ENCODE measurements around the gene ALDH1L1. TPM values are rescaled to one million over a fixed set of nuclear protein-coding genes. Genes with fewer than 3 reads are reported as not detected.

ALDH1L1 gene
- total and polyA plus RNA-seq, 2 of the 4 experiments (the other 2 are of a cell fraction), result not detected

- Histone ChIP-seq H2BK120ac (ENCODE audit: low read depth, low read length) (no peak overlapping the region), H3K4ac (ENCODE audit: low read depth, low read length) (no peak overlapping the region), H3K23ac (ENCODE audit: low read depth, low read length) (no peak overlapping the region), H4K8ac (ENCODE audit: low read depth in 2 of 2, low read length in 2 of 2) (no peak overlapping the region), H3K18ac (ENCODE audit: low read depth, low read length) (no peak overlapping the region), H3K79me1 (ENCODE audit: low read depth in 1 of 2, low read length in 2 of 2) (no peaks in the 10 kb centered on the region), H3K4me2 (ENCODE audit: low read depth, low read length) (no peak overlapping the region), H4K5ac (ENCODE audit: low read depth, low read length) (no peak overlapping the region), H2AFZ (replicated peaks; ENCODE audit: low read length, poor library complexity) (no peak overlapping the region), H3K9me3 (ENCODE audit: control insufficient read depth, insufficient read depth, low read length) (peaks cover 3% of the 10 kb centered on the region; the same call in 1 of the 2 replicates), H2BK5ac (ENCODE audit: low read depth, low read length, poor library complexity, severe bottlenecking) (no peak overlapping the region), H3K14ac (replicated peaks; ENCODE audit: low read depth, low read length) (no peak overlapping the region), H3K9me1 (ENCODE audit: insufficient read depth, low read length) (no peaks in the 10 kb centered on the region), H3K27me3 (ENCODE audit: control insufficient read depth, insufficient read depth, low read length) (peaks cover 10% of the 10 kb centered on the region), H3K4me1 (ENCODE audit: control insufficient read depth, insufficient read depth, low read length) (no peaks in the 10 kb centered on the region), H3K9ac (ENCODE audit: low read depth, low read length) (no peak overlapping the region), H3K56ac (ENCODE audit: extremely low read depth, insufficient read depth, low read length) (no peak overlapping the region), H4K20me1 (ENCODE audit: insufficient read depth, low read length) (no peaks in the 10 kb centered on the region), H3K36me3 (ENCODE audit: control insufficient read depth, insufficient read depth, low read length) (no peaks in the 10 kb centered on the region), H2AK5ac (ENCODE audit: low read depth, low read length) (no peak overlapping the region), H2AK9ac (replicated peaks; ENCODE audit: low read depth, low read length, poor library complexity) (no peak overlapping the region), H2BK15ac (ENCODE audit: low read depth, low read length) (no peak overlapping the region), H2BK20ac (ENCODE audit: low read depth, low read length) (no peak overlapping the region), H3K27ac (ENCODE audit: insufficient read depth, low read length) (no peak overlapping the region), H4K91ac (ENCODE audit: insufficient read depth, low read depth, low read length) (no peak overlapping the region), H3K4me3 (ENCODE audit: insufficient read depth, low read depth, low read length) (no peak overlapping the region)
- POLR2A ChIA-PET (ENCODE audit: unreplicated experiment), result no interaction called here
- dilution Hi-C loops (cut with HindIII; ENCODE audit: low sequenced_read_pairs, unreplicated experiment) (no loop called here), intact Hi-C loops (cut with micrococcal nuclease) (no loop called here), in situ Hi-C loops (cut with MboI; ENCODE audit: low sequenced_read_pairs) (no loop called here)
- ATAC-seq (ENCODE audit: low read depth) (no peak), DNase-seq (no peak)
- BruUV-seq (replicated peaks), result no TSS peak
- 63% methylated on average over 2 of the region's 4 CpGs; no CpG with 5 or more reads in 1 of the 2 experiments for WGBS, 2 experiments (ENCODE audit: extremely low coverage in 2 of 2, insufficient read length in 1 of 2)
- CTCF ChIA-PET, result interaction anchor here (0.5 to 1.7 kb wide), 6 partner anchors 9 to 195 kb away, joined by 3 to 11 read pairs (median 4); no protein-coding TSS in a partner anchor
- no peak for TF ChIP-seq RFX5 (IDR thresholded peaks at IDR 0.05; ENCODE audit: low read depth, low read length)
- TF ChIP-seq MAZ (IDR thresholded peaks at IDR 0.05; ENCODE audit: borderline replicate concordance, low read depth, low read length), result no peak
- TF ChIP-seq, protein P1, sequence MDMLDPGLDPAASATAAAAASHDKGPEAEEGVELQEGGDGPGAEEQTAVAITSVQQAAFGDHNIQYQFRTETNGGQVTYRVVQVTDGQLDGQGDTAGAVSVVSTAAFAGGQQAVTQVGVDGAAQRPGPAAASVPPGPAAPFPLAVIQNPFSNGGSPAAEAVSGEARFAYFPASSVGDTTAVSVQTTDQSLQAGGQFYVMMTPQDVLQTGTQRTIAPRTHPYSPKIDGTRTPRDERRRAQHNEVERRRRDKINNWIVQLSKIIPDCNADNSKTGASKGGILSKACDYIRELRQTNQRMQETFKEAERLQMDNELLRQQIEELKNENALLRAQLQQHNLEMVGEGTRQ (IDR thresholded peaks at IDR 0.05; ENCODE audit: low read depth, low read length), result no peak
- TF ChIP-seq CEBPB (IDR thresholded peaks at IDR 0.05; ENCODE audit: low read depth, low read length), result no peak
- TF ChIP-seq, protein P2, sequence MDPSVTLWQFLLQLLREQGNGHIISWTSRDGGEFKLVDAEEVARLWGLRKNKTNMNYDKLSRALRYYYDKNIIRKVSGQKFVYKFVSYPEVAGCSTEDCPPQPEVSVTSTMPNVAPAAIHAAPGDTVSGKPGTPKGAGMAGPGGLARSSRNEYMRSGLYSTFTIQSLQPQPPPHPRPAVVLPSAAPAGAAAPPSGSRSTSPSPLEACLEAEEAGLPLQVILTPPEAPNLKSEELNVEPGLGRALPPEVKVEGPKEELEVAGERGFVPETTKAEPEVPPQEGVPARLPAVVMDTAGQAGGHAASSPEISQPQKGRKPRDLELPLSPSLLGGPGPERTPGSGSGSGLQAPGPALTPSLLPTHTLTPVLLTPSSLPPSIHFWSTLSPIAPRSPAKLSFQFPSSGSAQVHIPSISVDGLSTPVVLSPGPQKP (IDR thresholded peaks at IDR 0.05; ENCODE audit: borderline replicate concordance, low read depth, low read length), result no peak
- no peak for TF ChIP-seq NFE2L2 (IDR thresholded peaks at IDR 0.05; ENCODE audit: low read depth, low read length)
- TF ChIP-seq FOS (IDR thresholded peaks at IDR 0.05; ENCODE audit: low read depth, low read length), result no peak
- TF ChIP-seq RAD21 (IDR thresholded peaks at IDR 0.05; ENCODE audit: low read length), result no peak
- no peak for TF ChIP-seq MXI1 (IDR thresholded peaks at IDR 0.05; ENCODE audit: borderline replicate concordance, low read depth, low read length)
- no peak for TF ChIP-seq CHD1 (IDR thresholded peaks at IDR 0.05; ENCODE audit: low read depth, low read length)
- no peak for TF ChIP-seq CTCF (conservative IDR thresholded peaks at IDR 0.05; ENCODE audit: low read depth, low read length)
- no peak for TF ChIP-seq MAFK (IDR thresholded peaks at IDR 0.05; ENCODE audit: low read depth, low read length)
- TF ChIP-seq RCOR1 (IDR thresholded peaks at IDR 0.05; ENCODE audit: insufficient replicate concordance, low read length), result no peak
- no peak for TF ChIP-seq SMC3 (IDR thresholded peaks at IDR 0.05; ENCODE audit: low read depth, low read length)
Measured at GRCh38 chr3:126197343-126197742, 17.0 kb upstream of the ALDH1L1 start.
